ENCODE data around the gene NELFB.
A peak's percentile ranks its signal among the peaks of the same experiment; 100 is the strongest.

Gene NELFB

DNA sequence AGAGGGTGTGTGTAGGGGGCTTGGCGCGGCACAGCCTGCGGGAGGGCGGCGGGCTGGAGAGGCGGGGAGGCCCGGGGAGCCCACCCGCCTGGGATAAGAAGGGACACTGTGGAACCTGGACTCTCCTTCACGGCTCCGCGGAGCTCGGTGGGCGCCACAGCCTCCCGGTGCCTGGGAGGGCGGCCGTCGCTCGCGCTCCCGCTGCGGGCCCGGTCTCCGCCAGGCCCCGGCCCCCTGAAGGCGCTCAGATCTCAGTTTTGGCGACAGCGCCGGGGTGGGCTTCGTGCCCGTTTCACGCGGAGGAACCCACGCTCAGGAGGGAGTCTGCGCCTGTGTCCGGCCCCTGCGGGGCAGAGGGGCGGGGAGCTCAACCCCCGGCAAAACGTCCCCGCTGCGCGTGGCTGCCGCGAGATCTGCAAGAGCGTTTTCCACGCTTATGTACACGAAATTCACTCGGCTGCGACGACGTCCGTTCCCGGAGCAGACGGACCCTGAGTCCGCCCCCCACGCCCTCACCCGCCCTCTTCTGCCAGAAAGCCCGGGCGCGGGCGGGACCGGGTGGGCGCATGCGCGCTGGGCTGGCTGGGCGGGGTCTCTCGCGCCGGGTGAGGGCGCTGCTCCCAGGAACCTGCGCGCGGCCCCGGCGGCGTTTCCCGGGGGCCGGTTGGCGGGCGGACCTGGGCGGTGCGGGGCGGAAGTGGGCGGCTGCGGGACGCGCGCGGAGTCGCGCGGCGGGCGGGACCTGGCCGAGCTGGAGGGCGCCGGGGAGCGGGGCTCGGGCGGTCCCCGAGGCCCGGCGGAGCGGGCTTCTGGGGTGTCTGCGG, at the start of gene NELFB:
Gene NELFB, plus strand, starts transcription at position 704 of the 824 bp plus-strand sequence.
- peak; percentile 95 to 96 for DNase-seq (ENCODE audit: low read depth in 2 of 2)

DNA sequence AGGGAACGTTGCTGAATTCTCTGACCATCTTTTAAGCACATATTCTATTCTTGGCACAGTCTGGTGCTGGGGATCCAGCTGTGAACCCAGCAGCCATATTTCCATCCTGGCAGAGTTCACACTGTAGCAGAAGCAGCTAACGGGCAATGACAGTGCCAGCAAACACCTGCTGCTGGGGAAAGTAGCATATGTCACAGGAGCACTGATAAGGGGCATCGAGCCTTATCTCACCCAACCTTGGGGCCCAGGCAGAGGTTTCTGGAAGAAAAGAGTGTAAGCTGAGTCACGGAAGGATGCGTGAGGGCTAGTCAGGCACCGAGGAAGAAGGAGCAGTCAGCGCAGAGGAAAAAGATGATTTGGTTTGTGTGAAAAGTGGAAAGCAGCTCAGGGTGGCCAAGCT, 48.5 kb upstream of the NELFB start:
- no peak for DNase-seq (ENCODE audit: low read depth in 2 of 2)

DNA sequence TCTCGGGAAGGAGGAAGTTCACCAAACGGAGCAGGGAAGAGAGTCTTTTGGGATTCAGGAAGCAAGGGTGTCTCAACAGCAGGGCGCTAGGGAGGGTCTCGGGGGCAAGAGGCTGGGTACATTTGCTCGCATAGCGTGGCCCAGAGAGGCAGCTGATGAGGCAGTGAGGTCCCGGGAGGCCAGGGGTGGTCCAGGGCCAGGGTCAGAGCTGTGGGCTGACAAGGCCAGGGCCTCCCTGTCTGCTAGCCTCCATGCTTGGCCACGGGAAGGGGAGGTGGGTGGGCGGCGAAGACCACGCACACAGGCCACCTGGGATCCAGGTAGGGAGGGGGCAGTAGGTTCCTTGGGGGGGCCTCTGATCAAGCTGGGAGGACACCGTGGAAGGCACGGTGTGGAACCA, 43.6 kb upstream of the NELFB start:
- no peak for DNase-seq (ENCODE audit: low read depth in 2 of 2)

DNA sequence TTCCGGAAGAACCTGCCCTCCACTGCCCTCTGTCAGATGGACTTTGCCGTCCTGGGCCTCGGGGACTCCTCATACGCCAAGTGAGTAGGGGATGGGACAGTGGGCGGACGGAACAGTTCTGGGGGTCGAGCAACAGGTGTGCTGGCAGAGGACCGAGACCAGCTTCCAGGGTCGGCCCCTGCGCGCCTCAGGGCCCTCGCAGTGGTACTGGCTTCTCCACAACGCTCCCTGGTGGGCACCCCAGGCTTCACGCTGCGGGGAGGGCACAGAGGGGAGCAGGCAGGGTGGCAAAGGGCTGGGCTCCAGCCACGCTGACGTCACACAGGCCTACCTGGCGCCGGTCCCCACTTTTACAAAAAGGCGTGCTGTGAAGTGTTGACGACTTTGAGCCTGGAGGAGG, 42.6 kb upstream of the NELFB start:
- DNase-seq (ENCODE audit: low read depth in 2 of 2) = no peak

DNA sequence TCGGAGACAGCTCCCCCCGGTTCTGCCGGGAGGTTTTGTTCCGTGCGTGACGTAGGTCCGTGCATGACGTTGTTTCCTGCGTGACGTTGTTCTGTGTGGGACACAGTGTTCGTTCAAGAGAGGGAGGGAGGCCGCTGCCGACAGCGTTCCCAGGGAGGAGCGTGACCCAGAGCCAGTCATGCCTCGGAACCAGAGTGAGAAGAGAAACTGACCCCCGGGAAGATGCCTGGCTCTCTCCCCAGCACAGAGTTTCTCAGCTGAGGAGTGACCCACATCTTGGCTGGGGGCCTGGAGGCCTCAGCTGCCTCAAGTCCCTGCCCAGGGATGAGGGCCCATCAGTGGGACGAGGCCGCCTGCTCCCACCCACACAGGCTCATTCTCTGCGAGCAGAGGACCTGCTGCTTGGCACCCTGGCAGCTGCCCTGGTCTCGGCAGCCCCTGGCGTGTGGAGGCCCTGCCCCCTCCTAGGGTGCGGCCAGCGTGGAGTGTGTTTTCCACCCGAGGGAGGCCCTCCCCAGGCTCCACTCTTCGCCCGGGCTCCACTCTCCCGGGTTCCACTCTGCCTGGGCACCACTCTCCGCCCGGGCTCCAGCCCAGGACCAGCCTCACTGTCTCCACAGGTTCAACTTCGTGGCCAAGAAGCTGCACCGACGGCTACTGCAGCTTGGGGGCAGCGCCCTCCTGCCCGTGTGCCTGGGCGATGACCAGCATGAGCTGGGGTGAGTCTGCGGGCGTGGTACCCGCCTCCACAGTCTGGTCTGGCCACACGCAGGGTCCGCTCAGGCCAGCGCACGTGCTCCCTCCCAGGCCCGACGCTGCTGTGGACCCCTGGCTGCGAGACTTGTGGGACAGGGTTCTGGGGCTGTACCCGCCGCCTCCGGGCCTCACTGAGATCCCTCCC, 41.7 kb upstream of the NELFB start:
- DNase-seq (ENCODE audit: low read depth in 2 of 2) = no peak

DNA sequence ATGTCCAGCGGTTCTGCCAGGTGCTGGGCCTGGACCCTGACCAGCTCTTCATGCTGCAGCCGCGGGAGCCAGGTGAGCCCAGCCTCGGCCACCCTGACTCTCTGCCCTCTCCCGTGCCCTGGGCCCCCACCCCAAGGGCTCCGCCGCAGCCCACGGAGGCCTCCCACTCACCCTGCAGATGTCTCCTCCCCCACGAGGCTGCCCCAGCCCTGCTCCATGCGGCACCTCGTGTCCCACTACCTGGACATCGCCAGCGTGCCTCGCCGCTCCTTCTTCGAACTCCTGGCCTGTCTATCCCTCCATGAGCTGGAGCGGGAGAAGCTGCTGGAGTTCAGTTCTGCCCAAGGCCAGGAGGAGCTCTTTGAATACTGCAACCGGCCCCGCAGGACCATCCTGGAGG, 40.5 kb upstream of the NELFB start:
- no peak for DNase-seq (ENCODE audit: low read depth in 2 of 2)

DNA sequence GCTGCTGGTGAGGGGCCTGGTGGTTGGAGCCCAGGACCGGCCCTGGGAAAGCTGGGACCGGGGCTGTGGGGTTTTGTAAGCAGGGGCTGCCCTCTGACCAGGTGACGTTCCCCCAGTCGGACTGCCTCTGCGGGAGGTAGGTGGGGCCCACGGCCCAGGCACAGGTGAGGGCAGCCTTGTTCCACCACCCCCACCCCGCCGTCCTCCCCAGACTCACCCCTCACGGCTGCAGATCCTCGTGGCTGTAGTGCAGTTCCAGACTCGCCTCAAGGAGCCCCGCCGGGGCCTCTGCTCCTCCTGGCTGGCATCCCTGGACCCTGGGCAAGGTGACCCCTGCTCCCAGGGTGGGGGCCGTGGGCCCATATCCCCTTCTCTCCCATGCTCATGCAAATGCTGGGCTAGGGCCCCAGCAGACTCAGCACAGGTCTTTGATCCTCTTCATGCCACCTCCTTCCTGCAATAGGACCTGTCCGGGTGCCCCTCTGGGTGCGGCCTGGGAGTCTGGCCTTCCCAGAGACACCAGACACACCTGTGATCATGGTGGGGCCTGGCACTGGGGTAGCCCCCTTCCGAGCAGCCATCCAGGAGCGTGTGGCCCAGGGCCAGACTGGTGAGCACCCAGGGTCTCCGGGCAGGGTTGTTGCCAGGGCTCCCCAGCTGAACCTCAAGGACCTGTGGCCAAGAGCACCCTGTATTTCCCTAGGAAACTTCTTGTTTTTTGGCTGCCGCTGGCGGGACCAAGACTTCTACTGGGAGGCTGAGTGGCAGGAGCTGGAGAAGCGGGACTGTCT, 39.7 kb upstream of the NELFB start:
- no peak for DNase-seq (ENCODE audit: low read depth in 2 of 2)

DNA sequence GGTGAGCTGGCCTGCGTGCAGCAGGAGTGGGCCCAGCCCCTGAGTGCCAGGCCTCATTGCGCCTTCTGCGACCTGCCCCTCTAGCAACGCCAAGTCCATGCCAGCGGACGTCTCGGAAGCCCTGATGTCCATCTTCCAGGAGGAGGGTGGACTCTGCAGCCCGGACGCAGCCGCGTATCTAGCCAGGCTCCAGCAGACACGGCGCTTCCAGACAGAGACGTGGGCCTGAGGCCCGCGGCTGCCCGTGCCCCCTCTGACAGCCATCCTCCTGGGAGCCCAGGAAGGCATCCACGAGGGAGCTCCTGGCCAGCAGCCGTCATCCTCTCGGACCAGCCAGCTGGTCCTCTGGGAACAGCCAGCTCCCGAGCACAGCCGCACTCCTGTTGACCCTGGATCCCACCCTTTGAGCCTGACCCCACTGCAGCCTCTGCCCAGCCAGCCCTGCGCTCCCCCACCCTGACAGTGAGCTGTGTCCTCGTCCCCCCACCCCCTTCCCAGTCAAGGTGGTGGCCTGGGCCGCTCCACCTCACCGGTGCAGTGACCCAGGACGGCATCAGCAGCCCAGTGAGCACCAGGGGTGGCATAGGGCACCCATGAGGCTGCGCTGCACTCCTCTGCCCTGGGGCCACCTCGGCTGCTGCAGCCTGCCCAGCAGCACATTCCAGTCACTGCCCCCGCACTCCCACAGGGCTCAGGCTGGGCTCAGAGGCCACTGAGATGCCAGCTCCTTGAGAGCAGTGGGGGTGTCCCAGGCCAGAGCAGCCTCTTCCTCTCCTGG, 38.8 kb upstream of the NELFB start:
- no peak for DNase-seq (ENCODE audit: low read depth in 2 of 2)

DNA sequence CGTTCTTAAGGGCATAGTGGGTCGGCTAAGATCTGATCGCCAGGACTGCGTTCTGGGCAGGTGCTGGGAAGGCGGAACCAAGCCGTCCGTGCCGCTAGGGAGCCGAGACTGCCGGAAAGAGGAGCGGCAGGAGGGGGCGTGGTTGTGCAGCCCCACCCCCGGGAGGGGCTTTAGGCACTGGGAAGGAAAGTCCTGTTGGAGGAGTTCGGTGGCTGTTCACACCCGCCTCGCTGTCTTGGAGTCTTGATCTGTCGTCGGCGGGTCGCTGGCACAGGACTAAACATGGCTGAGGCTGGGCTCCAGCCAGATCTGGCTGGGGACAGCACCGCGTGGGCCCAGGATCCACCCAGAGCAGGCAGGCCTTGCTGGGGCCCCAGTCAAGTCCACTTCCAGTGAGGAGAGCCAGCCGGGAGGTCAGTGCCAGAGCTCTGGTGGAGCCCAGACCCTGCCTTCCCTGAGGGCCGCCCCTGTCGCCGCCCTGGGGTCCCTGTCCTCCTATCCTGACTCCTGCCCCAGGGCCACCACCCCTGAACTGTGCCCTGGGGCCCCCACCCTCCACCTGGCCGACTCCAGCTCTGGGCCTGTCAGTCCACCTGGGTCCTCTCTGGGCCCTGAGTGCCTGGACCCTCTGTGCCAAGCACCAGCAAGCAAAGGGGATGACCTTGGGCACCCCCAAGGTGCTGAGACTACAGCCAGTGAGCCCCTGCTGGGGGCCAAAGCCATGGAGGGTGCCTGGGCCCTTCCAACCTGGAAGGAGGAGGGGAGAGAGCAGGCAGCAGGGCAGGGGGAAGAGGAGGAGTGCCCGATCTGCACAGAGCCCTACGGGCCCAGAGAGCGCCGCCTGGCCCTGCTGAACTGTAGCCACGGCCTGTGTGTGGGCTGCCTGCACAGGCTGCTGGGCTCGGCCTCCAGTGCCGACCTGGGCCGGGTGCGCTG, 37.6 kb upstream of the NELFB start:
- DNase-seq (ENCODE audit: low read depth in 2 of 2) = no peak

DNA sequence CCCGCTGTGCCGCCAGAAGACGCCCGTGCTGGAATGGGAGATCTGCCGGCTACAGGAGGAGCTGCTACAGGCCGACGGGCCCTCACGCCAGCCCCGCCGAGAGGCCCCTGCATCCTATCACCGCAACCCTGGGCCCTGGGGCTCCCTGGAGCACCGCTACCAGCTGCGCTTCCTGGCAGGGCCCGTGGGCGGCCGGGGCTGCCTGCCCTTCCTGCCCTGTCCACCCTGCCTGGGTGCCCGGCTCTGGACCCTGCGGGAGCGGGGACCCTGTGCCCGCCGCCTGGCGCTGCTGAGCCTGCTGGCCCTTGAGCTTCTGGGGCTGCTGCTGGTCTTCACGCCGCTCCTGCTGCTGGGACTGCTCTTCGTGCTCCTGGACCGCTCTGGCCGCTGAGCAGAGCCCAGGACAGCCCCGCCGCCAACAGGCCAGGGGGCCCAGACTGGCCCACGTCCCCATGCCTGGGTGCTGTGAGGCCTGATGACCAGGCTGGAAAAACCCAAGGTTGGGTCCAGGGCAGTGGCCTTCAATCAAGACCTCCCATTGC, 36.8 kb upstream of the NELFB start:
- no peak for DNase-seq (ENCODE audit: low read depth in 2 of 2)

DNA sequence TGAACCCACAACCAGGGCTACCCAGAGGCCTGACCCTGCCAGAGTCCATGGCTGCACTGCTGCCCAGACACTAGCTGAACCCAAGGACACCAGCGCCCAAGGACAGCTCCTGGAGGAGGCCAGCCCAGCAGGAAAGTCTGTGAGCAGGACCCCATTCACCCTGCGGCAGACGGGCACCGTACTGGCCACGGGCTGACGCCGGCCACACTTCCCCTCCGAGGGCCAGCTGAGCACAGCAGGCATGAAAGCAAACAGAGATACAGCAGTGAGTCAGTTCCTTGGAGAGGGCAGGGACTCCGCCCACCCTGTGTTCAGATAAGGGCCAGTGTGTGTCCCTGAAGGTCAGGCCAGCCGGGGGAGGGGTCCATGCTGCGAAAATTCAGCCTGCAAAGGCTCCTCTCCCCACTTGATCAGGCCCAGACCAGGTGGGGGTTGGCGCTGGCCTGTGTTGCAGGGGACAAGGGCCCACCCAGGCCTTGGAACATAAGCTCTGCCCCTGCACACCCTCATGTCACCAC, 36.3 kb upstream of the NELFB start:
- DNase-seq (ENCODE audit: low read depth in 2 of 2) = no peak

DNA sequence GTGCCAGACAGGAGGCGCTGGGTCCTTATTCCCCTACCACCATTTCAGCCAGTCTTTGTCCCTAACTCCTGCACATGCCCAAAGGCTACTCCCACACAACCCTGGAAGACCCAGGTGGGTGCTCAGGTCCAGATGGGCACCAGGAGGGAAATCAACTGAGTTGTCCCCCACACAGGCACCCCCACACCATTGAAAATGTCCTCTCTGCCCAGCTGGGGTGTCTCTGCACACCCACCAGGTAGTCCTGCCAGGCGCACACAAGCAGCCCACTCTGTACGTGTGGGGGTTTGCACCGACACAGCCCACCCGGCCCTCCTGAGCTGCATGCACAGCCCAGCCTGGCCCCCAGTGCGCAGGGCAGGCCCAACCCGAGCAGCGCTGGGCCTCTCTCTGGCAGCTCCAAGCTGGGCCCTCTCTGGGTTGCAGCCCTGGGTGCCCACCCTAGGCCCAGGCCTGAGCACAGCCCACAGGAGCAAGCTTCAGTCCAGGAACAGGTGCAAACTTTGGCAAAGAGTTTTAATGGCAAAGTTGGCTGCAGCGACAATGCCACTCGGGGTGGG, 35.3 kb upstream of the NELFB start:
- no peak for DNase-seq (ENCODE audit: low read depth in 2 of 2)

DNA sequence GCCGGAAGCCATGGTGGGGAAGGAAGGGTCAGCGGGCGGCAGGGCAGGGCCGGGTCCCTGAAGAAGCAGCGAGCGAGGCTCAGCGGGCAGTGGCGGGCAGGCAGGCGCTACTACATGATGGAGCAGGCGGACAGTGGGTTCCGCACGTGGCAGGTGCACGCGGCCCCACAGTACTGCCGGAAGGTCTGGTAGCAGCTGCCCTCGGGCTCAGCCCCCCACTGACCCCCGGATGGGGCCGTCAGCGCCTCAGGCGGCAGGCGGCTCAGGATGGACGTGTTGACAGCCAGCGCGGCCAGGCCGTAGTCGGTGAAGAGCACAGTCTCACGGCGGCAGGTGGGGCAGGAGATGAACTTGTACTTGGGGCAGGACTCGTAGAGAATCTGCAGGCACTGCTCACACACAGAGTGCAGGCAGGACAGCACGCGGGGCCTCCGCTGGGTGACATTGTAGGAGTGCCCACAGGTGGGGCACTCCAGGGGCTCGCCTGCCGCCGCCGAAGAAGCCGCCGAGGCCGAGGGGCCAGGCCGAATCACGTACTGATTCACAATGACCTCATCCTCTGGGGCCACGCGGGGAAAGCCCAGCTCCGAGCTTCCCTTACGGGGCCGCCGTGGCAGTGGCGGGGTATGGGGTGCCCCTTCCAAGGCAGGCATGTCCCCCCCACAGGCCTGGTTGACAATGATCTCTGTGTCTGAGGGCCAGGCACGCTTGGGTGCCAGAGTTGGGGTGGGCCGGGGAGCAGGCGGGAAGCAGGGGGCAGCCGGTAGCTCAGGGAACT, 34.6 kb upstream of the NELFB start:
- DNase-seq (ENCODE audit: low read depth in 2 of 2) = no peak

DNA sequence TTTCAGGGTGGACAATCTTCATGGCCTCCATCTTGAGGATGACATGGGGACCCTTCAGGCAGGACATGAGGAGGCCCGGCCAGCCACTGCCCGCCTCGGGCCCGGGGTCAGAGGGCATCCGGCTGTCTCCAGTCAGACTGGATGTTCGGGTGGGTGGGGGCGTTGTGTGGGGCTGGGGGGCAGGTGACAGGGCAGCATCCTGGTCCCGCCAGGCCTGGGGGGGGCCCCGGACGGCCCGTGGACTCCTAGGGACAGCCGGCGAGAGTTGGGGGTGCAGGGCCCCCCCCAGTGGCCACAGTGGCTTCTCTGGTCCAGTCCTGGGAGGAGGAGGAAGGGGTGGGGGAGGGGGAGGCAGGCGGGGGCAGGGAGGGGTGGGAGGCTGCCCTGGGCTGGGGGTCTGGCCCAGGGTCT, 34.0 kb upstream of the NELFB start:
- DNase-seq (ENCODE audit: low read depth in 2 of 2) = no peak

DNA sequence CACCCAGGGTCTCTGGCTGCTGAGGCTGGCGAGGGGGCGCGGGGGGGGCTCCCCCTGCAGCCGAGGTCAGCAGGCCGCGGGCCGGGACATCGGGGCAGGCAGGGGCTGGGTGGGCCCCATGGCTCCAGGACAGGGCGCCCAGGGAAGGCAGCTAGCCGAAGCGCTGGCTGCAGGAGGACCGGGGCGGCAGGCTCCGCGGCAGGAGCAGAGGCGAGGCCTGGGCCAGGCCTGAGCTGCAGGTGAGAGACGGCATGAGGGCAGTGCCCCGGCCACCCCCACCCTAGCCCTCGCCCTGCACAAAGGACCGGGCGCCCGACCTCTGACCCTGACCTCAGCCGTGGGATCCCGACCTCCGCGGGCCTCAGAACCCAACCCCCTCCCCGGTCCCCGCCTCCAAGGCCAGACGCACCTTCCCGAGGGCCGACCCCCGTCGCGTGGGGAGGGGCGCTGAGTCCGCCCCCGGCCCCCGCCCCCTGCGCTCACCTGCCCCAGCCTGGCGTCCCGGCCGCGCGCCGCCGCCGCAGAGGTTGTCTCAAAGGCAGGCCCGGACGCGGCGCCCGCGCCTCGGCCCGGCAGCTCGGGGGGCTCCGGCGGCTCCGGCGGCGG, 33.5 kb upstream of the NELFB start:
- no peak for DNase-seq (ENCODE audit: low read depth in 2 of 2)

DNA sequence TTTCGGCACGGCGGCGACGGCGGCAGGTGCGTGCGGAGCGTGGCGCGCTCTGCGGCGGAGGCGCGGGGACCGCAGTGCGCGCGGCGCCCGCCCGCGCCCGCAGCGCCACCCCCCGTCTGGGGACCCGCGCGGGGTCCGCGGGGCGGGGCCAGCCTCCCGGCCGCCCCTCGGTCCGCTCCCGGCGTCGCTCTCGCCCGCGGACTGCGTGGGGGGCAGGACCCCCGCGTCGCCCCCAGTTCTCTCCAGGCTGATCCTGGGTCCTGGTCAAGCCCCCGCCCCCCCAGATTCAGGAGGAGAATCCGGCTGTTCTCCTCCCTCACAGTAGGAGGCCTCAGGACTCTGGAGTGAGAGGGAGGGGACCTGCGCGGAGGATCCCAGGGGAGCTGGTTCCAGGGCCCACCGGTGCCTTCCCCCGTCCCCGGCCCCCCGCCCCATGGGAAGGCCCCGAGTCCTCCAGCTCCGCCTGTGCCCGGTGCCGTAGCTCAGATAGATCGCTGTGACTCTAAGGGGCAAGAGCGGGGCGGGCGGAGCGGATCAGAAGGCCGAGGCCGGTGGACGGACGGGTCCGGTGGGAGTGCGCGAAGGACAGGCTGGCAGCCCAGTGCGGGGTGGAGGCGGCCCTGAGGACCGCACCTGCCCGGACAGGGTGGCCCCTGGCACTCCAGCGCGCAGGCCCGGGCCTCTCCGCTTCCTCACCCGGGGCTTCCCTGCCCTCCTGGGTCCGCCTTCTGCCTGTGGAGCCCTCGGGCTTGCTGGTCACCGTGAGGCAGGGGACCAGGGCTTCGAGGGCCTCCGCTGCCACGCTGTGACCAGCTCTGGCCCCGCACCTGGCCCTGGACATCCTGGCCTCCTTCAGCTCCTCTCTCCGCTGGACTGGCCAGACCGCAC, 32.7 kb upstream of the NELFB start, which contains the start of gene RNF208:
Gene RNF208, minus strand, starts transcription at position 51 of the 888 bp plus-strand sequence. CDS start 1,028 bp downstream, outside the sequence.
- no peak for DNase-seq (ENCODE audit: low read depth in 2 of 2)

All from stimulated activated CD8-positive, alpha-beta memory T cell treated with anti-CD3 and anti-CD28 coated beads, Interleukin-2, amount 100 ng/mL, for 1 hour (primary cell).